Measurements from ENCODE around the gene DGCR6L.
"Not testable (repeated sequence)": the region's sequence is repeated elsewhere in the genome, so short reads cannot be mapped to it uniquely, and the experiment has no call there.

DGCR6L gene

GRCh38 chr22:20319745-20320658, at the start of gene DGCR6L:
DGCR6L (minus strand) TSS chr22:20320060; CDS start chr22:20319988, 72 bp downstream.
- peak; percentile 99 for DNase-seq

- DNase-seq, result not testable (repeated sequence)
These were observed 49.0 kb upstream of the DGCR6L start for GRCh38 chr22:20368875-20369274.

- not testable (repeated sequence) for DNase-seq
These were observed 47.0 kb upstream of the DGCR6L start for GRCh38 chr22:20366841-20367240.

GRCh38 chr22:20364335-20365260, 44.7 kb upstream of the DGCR6L start:
- DNase-seq, result not testable (repeated sequence)

DNA sequence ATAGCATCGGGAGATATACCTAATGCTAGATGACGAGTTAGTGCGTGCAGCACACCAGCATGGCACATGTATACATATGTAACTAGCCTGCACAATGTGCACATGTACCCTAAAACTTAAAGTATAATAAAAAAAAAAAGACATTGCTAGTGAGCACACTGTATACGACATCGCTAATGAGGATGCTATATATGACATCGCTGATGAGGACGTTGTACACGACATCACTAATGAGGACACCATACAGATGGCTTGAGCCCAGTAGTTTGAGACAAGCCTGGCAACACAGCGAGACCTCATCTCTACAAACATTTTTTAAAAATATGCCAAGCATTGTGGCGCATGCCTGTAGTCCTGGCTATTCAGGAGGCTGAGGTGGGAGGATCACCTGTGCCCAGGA, 42.5 kb upstream of the DGCR6L start:
- not testable (repeated sequence) for DNase-seq

DNA sequence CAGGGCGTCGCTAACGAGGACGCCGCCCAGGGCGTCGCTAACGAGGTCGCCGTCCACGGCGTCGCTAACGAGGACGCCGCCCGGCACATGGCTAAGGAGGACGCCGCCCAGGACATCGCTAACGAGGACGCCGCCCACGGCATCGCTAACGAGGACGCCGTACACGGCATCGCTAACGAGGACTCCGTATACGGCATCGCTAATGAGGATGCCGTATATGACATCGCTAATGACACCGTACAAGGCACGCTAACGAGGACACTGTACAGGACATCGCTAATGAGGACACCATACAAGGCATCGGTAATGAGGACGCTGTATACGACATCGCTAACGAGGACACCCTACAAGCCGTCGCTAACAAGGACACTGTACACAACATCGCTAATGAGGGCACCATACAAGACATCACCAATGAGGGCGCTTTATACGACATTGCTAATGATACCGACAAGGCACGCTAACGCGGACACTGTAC, 41.9 kb upstream of the DGCR6L start:
- not testable (repeated sequence) for DNase-seq

DNA sequence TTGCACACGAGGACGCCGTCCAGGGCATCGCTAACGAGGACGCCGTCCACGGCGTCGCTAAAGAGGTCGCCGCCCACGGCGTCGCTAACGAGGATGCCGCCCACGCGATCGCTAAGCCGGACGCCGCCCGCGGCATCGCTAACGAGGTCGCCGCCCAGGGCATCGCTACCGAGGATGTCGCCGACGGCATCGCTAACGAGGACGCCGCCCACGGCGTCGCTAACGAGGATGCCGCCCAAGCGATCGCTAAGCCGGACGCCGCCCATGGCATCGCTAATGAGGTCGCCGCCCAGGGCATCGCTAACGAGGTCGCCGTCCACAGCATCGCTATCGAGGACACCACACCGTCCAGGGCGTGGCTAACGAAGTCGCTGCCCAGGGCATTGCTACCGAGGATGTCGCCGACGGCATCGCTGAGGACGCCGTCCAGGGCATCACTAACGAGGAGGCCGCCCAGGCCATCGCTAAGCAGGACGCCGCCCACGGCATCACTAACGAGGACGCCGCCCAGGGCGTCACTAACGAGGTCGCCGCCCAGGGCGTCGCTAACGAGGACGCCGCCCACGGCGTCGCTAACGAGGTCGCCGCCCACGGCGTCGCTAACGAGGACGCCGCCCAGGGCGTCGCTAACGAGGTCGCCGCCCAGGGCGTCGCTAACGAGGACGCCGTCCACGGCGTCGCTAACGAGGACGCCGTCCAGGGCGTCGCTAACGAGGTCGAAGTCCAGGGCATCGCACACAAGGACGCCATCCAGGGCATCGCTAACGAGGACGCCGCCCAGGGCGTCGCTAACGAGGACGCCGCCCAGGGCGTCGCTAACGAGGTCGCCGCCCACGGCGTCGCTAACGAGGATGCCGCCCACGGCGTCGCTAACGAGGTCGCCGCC, 41.2 kb upstream of the DGCR6L start:
- not testable (repeated sequence) for DNase-seq

GRCh38 chr22:20360261-20360660, 40.4 kb upstream of the DGCR6L start:
- DNase-seq, result not testable (repeated sequence)

DNA sequence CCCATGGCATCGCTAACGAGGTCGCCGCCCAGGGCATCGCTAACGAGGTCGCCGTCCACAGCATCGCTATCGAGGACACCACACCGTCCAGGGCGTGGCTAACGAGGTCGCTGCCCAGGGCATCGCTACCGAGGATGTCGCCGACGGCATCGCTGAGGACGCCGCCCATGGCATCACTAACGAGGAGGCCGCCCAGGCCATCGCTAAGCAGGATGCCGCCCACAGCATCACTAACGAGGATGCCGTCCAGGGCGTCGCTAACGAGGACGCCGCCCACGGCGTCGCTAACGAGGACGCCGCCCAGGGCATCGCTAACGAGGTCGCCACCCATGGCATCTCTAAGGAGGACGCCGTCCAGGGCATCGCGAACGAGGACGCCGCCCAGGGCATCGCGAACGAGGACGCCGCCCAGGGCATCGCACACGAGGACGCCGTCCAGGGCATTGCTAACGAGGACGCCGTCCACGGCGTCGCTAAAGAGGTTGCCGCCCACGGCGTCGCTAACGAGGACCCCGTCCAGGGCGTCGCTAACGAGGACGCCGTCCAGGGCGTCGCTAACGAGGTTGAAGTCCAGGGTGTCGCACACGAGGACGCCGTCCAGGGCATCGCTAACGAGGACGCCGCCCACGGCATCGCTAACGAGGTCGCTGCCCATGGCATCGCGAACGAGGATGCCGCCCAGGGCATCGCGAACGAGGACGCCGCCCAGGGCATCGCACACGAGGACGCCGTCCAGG, 38.8 kb upstream of the DGCR6L start:
- DNase-seq, result not testable (repeated sequence)

- DNase-seq, result not testable (repeated sequence)
These were observed 38.1 kb upstream of the DGCR6L start for GRCh38 chr22:20357967-20358366.

DNA sequence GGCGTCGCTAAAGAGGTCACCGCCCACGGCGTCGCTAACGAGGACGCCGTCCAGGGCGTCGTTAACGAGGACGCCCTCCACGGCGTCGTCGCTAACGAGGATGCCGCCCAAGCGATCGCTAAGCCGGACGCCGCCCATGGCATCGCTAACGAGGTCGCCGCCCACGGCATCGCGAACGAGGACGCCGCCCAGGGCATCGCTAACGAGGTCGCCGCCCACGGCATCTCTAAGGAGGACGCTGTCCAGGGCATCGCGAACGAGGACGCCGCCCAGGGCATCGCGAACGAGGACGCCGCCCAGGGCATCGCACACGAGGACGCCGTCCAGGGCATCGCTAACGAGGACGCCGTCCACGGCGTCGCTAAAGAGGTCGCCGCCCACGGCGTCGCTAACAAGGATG, 37.0 kb upstream of the DGCR6L start:
- DNase-seq, result not testable (repeated sequence)

DNA sequence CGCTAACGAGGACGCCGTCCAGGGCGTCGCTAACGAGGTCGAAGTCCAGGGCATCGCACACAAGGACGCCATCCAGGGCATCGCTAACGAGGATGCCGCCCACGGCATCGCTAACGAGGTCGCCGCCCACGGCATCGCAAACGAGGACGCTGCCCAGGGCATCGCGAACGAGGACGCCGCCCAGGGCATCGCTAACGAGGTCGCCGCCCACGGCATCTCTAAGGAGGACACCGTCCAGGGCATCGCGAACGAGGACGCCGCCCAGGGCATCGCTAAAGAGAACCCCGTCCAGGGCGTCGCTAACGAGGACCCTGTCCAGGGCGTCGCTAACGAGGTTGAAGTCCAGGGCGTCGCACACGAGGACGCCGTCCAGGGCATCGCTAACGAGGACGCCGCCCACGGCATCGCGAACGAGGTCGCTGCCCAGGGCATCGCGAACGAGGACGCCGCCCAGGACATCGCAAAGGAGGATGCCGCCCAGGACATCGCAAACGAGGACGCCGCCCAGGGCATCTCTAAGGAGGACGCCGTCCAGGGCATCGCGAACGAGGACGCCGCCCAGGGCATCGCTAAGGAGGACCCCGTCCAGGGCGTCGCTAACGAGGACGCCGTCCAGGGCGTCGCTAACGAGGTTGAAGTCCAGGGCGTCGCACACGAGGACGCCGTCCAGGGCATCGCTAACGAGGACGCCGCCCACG, 36.2 kb upstream of the DGCR6L start:
- not testable (repeated sequence) for DNase-seq

- DNase-seq, result no peak
These were observed 34.5 kb upstream of the DGCR6L start for GRCh38 chr22:20354238-20354975.

DNA sequence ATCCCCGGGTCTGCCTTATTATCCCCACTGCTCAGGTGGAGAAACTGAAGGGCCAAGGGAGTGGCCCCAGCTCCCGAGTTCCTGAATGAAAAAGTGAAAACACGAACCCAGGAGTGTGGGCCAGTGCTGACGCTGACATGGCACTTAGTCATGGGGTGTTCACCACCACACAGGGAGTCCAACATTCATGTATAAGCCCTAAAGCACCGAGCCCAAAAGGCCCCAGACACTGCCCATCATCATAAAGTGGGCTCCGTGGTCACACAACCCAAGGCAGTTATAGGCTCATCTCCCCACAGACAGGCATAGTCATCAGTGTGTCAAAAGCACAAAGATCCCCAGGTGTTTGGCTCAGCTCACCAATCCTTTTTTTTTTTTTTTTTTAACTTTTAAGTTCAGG, 32.7 kb upstream of the DGCR6L start:
- DNase-seq, result not testable (repeated sequence)

GRCh38 chr22:20346553-20346952, 26.7 kb upstream of the DGCR6L start:
- not testable (repeated sequence) for DNase-seq

GRCh38 chr22:20338291-20338690, 18.4 kb upstream of the DGCR6L start:
- DNase-seq, result not testable (repeated sequence)

DNA sequence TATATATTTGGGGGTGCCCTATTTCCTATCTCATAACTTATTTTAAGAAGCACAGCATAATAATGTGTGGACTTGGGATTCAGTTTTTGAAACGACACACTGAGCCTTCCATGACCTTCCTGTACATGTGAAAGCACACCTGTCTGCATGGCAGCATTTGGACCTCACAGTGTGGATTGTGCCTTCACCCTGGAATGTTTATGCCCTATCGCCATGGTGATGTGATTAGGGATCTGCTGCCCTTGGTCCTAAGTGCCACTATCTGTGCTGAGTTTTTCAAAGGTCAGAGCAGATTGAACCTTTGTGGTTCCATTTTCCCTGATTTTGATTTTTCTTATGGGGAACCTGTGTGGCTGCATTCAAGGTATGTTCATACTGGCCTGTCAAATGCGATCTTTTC, 17.9 kb upstream of the DGCR6L start:
- not testable (repeated sequence) for DNase-seq

GRCh38 chr22:20336561-20336960, 16.7 kb upstream of the DGCR6L start:
- not testable (repeated sequence) for DNase-seq

DNA sequence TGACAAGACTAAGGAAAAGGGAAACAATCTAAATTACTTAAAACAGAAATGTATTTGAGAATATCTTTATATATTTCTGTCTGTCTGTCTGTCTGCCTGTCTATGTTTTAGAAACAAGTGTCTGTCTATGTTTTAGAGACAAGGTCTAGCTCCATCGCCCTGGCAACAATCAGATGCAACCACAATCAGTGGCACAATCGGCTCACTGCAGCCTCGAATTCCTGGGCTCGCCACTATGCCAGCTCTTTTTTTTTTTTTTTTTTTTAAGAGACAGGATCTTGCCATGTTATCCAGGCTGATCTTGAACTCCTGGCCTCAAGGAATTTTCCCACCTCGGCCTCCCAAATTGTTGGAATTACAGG, 8.7 kb upstream of the DGCR6L start:
- not testable (repeated sequence) for DNase-seq

DNA sequence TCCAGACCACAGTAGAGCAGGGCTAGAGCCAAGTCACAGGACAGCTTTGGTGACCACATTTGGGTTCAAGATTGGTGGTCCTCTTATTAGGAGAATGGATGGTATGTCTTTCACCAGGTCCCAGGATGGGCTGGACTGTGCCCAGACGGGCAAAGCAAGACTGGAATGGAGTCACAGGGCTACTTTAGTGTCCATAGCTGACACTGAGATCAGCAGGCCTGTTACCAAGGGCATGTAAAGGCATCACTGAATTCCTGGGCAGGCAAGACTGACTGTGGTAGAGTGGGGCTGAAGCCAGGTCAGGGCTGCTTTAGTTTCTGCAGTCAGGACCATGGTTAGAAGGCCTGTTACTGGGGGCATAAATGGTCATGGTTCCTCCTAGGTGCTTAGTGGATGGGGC, 6.1 kb upstream of the DGCR6L start:
- DNase-seq, result not testable (repeated sequence)

Data from activated naive CD4-positive, alpha-beta T cell treated with anti-CD3 and anti-CD28 coated beads, Interleukin-2, amount 50 U/mL, for 16 hours (primary cell).